SK-N-SH (cell line): ENCODE results near the gene HTR1D.

Source experiments
- EP300 ChIP-seq, 2 experiments: IDR thresholded peaks; 2 replicates each; pipeline versions ENCODE4 v1.4.0 to v1.6.1; 2012; ENCODE audit warnings: borderline replicate concordance in 1 of 2, low read depth in 1 of 2, low read length in 1 of 2
- FOXJ3 ChIP-seq: sonication (generic); formaldehyde crosslinking; IDR thresholded peaks from 2 replicates; pipeline ENCODE4 v1.5.1; 2020; ENCODE audit warnings: mild to moderate bottlenecking, missing genetic modification reagents
- JUND ChIP-seq: IDR thresholded peaks from 2 replicates; pipeline ENCODE4 v1.4.0; 2012
- MXI1 ChIP-seq: IDR thresholded peaks from 2 replicates; pipeline ENCODE4 v1.6.1; 2012; ENCODE audit warnings: mild to moderate bottlenecking, low read depth, low read length, improper control_type of control experiment
- POLR2AphosphoS5 ChIP-seq: IDR thresholded peaks from 2 replicates; pipeline ENCODE4 v1.6.1; 2012; ENCODE audit warnings: low read depth, low read length
- RAD21 ChIP-seq: IDR thresholded peaks from 2 replicates; pipeline ENCODE4 v1.6.1; 2012; ENCODE audit warnings: mild to moderate bottlenecking, low read length
- TAF1 ChIP-seq: IDR thresholded peaks from 2 replicates; pipeline ENCODE4 v1.6.1; 2012; ENCODE audit warnings: low read depth, mild to moderate bottlenecking, low read length, moderate library complexity, borderline replicate concordance
- TCF12 ChIP-seq: IDR thresholded peaks from 2 replicates; pipeline ENCODE4 v1.4.0; 2012
- TF ChIP-seq, protein P1 (sequence below): fragments of 200-600 bp; sonication (generic); IDR thresholded peaks from 2 replicates; pipeline ENCODE4 v1.6.1; 2017; ENCODE audit warnings: antibody characterized with exemption, mild to moderate bottlenecking, moderate library complexity

DNA sequence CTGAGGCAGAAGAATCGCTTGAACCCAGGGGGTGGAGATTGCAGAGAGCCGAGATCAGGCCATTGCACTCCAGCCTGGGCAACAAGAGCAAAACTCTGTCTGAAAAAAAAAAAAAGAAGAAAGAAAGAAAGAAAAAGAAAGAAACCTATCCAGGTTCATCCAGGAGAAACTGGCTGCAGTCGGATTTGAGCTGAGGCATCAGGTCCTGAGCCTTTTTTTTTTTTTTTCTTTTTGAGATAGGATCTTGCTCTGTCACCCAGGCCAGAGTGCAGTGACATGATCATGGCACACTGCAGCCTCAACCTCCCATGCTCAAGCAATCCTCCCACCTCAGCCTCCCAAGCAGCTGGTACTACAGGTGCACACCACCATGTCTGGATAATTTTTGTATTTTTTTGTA is 26.1 kb downstream of the HTR1D start:
- TF ChIP-seq TAF1 (no peak), FOXJ3 (CRISPR knock-in tag) (no peak), RAD21 (no peak), MXI1 (no peak), EP300 (IDR thresholded peaks at IDR 0.05; ENCODE audit: borderline replicate concordance in 1 of 2, low read depth in 1 of 2, low read length in 1 of 2) (no peak), TCF12 (no peak), JUND (no peak), POLR2AphosphoS5 (no peak)
- TF ChIP-seq, protein P1, sequence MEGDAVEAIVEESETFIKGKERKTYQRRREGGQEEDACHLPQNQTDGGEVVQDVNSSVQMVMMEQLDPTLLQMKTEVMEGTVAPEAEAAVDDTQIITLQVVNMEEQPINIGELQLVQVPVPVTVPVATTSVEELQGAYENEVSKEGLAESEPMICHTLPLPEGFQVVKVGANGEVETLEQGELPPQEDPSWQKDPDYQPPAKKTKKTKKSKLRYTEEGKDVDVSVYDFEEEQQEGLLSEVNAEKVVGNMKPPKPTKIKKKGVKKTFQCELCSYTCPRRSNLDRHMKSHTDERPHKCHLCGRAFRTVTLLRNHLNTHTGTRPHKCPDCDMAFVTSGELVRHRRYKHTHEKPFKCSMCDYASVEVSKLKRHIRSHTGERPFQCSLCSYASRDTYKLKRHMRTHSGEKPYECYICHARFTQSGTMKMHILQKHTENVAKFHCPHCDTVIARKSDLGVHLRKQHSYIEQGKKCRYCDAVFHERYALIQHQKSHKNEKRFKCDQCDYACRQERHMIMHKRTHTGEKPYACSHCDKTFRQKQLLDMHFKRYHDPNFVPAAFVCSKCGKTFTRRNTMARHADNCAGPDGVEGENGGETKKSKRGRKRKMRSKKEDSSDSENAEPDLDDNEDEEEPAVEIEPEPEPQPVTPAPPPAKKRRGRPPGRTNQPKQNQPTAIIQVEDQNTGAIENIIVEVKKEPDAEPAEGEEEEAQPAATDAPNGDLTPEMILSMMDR, result no peak
